B cell (primary cell): ENCODE measurements around the gene TMPRSS15. TPM values are rescaled to one million over a fixed set of nuclear protein-coding genes. Genes with fewer than 3 reads are reported as not detected.

Experiments
- ATAC-seq: fragments of 200-7000 bp; cut with Tn5 transposase; one replicate; pipeline ENCODE4 v1.10.0; 2021; ENCODE audit warnings: low read depth, mild to moderate bottlenecking, moderate number of reproducible peaks, moderate library complexity
- CTCF ChIA-PET: fragments of 350-600 bp; sonication (Branson Sonifier 250); formaldehyde crosslinking; loops from one replicate; lab custom pipeline; 2021; ENCODE audit warnings: antibody characterized with exemption, inconsistent platforms; lab: Charles Lee
- POLR2A ChIA-PET: fragments of 350-600 bp; sonication (Branson Sonifier 250); formaldehyde crosslinking; loops from one replicate; lab custom pipeline; 2021; ENCODE audit warnings: antibody characterized with exemption; lab: Charles Lee
- DNase-seq: peaks from one replicate; pipeline ENCODE4 v3.0.0; 2013
- H2AFZ ChIP-seq: 2 replicates; pipeline ENCODE4 v1.6.1; 2012; ENCODE audit warnings: mild to moderate bottlenecking, low read depth, low read length; ENCODE audit not compliant: insufficient read depth, poor library complexity, severe bottlenecking
- H3K27ac ChIP-seq, 2 donors: 1 replicate in 1 of 2; 2 replicates in 1 of 2; pipeline ENCODE4 v1.5.1; 2012 to 2013; ENCODE audit warnings: low read length in 2 of 2, mild to moderate bottlenecking in 2 of 2, moderate library complexity in 1 of 2
- H3K27me3 ChIP-seq, 4 experiments: fragments of 200-600 bp in 1 of 4; sonication (generic) in 1 of 4; replicated peaks in 1 of 4; 1 replicate in 2 of 4; 2 replicates in 2 of 4; pipeline versions ENCODE4 v1.6.1 to v1.7.0; 2013 to 2016; ENCODE audit warnings: low read length in 3 of 4, mild to moderate bottlenecking in 2 of 4, mixed read lengths in 1 of 4, moderate library complexity in 1 of 4; ENCODE audit not compliant: insufficient read depth in 4 of 4, control insufficient read depth in 3 of 4; ENCODE audit errors: control extremely low read depth in 1 of 4
- H3K36me3 ChIP-seq, 2 experiments: replicated peaks in 1 of 2; 1 replicate in 1 of 2; 2 replicates in 1 of 2; pipeline versions ENCODE4 v1.6.1 to v1.7.1; 2013; ENCODE audit warnings: low read length in 1 of 2; ENCODE audit not compliant: insufficient read depth in 2 of 2, control insufficient read depth in 1 of 2; ENCODE audit errors: control extremely low read depth in 1 of 2, extremely low read depth in 1 of 2
- H3K4me1 ChIP-seq, 2 donors: fragments of 200-600 bp in 1 of 2; sonication (generic) in 1 of 2; 1 replicate in 1 of 2; 2 replicates in 1 of 2; pipeline versions ENCODE4 v1.5.1 to v1.6.1; 2013 to 2017; ENCODE audit warnings: low read length in 2 of 2; ENCODE audit not compliant: control insufficient read depth in 2 of 2, insufficient read depth in 2 of 2
- H3K4me2 ChIP-seq: replicated peaks from 2 replicates; pipeline ENCODE3; 2012; ENCODE audit warnings: mild to moderate bottlenecking, low read depth, low read length; ENCODE audit not compliant: poor library complexity, severe bottlenecking
- H3K4me3 ChIP-seq, 5 experiments: fragments of 200-600 bp in 1 of 5; sonication (generic) in 1 of 5; 1 replicate in 3 of 5; 2 replicates in 2 of 5; pipeline versions ENCODE4 v1.5.1 to v1.7.0; 2011 to 2016; ENCODE audit warnings: low read length in 4 of 5, mild to moderate bottlenecking in 4 of 5, low read depth in 2 of 5, control low read depth in 1 of 5, moderate library complexity in 1 of 5; ENCODE audit not compliant: insufficient read depth in 1 of 5; ENCODE audit errors: control extremely low read depth in 1 of 5, extremely low read depth in 1 of 5
- H3K79me2 ChIP-seq: fragments of 200-600 bp; sonication (generic); one replicate; pipeline ENCODE4 v1.6.0; 2016; ENCODE audit warnings: low read length; ENCODE audit not compliant: control insufficient read depth, insufficient read depth
- H3K9ac ChIP-seq: fragments of 200-600 bp; sonication (generic); 2 replicates; pipeline ENCODE4 v1.6.1; 2017; ENCODE audit warnings: mild to moderate bottlenecking, low read length, moderate library complexity
- H3K9me3 ChIP-seq, 3 donors: one replicate each; pipeline versions ENCODE4 v1.6.1 to v1.7.1; 2013; ENCODE audit warnings: low read length in 2 of 3; ENCODE audit not compliant: control insufficient read depth in 2 of 3, insufficient read depth in 1 of 3; ENCODE audit errors: control extremely low read depth in 1 of 3
- H4K20me1 ChIP-seq: 2 replicates; pipeline ENCODE4 v1.6.0; 2012; ENCODE audit warnings: mild to moderate bottlenecking, low read length; ENCODE audit not compliant: insufficient read depth, control insufficient read depth, poor library complexity, severe bottlenecking
- H3K27ac Mint-ChIP-seq: one replicate; pipeline ENCODE4 v1.8.0; 2021; ENCODE audit warnings: mixed read lengths
- H3K27me3 Mint-ChIP-seq: one replicate; pipeline ENCODE4 v1.8.0; 2021; ENCODE audit warnings: mixed read lengths
- H3K4me1 Mint-ChIP-seq: one replicate; pipeline ENCODE4 v1.8.0; 2021; ENCODE audit warnings: mixed read lengths
- H3K4me3 Mint-ChIP-seq: one replicate; pipeline ENCODE4 v1.8.0; 2021; ENCODE audit warnings: mixed read lengths
- H3K9me3 Mint-ChIP-seq: one replicate; pipeline ENCODE4 v1.8.0; 2022; ENCODE audit warnings: mixed read lengths; ENCODE audit not compliant: insufficient read depth
- EZH2 ChIP-seq: IDR thresholded peaks from 2 replicates; pipeline ENCODE4 v1.6.1; 2012; ENCODE audit warnings: borderline replicate concordance, low read depth, mild to moderate bottlenecking, moderate library complexity, low read length; ENCODE audit not compliant: insufficient read depth, poor library complexity, severe bottlenecking
- WGBS: methylation state at CpG from one replicate; pipeline ENCODE4 v1.1.5; 2013; ENCODE audit warnings: missing lambda C conversion rate; ENCODE audit not compliant: insufficient coverage; 5-methylcytosine and 5-hydroxymethylcytosine counted together
- intact Hi-C: fragments of 100-400 bp; cut with micrococcal nuclease; formaldehyde crosslinking; loops from one replicate; pipeline ENCODE4 v1.10.0; 2022
- polyA plus RNA-seq: library from polyadenylated mRNA; depleted of rRNA; stranded (reverse); fragments of >200 nt; gene quantifications from 2 replicates; pipeline ENCODE4 v1.2.3, GENCODE V29; 2012
- total RNA-seq, 2 donors: library from RNA; stranded (reverse); fragments of 120-200 nt in 1 of 2; gene quantifications; 1 replicate in 1 of 2; 2 replicates in 1 of 2; pipeline versions ENCODE4 v1.2.3 to v1.2.4, GENCODE V29; 2013 to 2022
- TF ChIP-seq, protein P1 (sequence below): fragments of 200-600 bp; IDR thresholded peaks from one replicate; pipeline ENCODE4 v1.8.0; 2022; ENCODE audit warnings: antibody characterized with exemption, mild to moderate bottlenecking

Gene TMPRSS15
- total and polyA plus RNA-seq, 2 donors (not counting 1 experiment from before 2014, with no cell fraction given) = 0.04 TPM; not detected in 1

DNA sequence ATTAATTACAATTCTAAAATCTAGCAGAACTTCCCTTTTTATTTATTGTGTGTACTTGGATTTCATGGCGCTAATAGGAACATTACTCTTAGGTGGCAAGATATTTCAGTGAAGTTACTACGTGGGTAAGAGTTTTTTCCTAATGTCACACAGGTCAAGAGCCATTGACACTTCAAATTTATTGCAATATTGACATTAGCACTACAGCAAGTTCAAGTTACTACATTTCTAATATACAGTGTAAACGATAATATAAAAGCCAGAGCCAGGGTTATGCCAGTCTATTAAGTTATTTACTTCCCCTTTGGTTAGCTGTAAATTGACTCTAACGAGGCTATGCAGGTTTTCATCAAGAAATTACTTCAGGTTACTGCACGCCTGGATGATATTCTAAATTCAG lies 129.2 kb downstream of the TMPRSS15 start:
- H2AFZ ChIP-seq = no peak overlapping the region
- CTCF ChIA-PET = no interaction called here
- POLR2A ChIA-PET = no interaction called here
- no peaks in the 10 kb centered on the region for H3K27me3 ChIP-seq
- ATAC-seq (no peak), DNase-seq (no peak)
- no peaks in the 10 kb centered on the region for H3K4me1 Mint-ChIP-seq
- WGBS = 70% methylated on average over 2 of the region's 5 CpGs
- no peak overlapping the region for H3K4me3 Mint-ChIP-seq
- H3K9ac ChIP-seq = no peak overlapping the region
- H3K4me1 ChIP-seq = no peaks in the 10 kb centered on the region
- intact Hi-C loops = no loop called here
- H3K9me3 ChIP-seq = no peaks in the 10 kb centered on the region
- H3K36me3 ChIP-seq = no peaks in the 10 kb centered on the region
- H3K4me2 ChIP-seq = no peak overlapping the region
- TF ChIP-seq, protein P1, sequence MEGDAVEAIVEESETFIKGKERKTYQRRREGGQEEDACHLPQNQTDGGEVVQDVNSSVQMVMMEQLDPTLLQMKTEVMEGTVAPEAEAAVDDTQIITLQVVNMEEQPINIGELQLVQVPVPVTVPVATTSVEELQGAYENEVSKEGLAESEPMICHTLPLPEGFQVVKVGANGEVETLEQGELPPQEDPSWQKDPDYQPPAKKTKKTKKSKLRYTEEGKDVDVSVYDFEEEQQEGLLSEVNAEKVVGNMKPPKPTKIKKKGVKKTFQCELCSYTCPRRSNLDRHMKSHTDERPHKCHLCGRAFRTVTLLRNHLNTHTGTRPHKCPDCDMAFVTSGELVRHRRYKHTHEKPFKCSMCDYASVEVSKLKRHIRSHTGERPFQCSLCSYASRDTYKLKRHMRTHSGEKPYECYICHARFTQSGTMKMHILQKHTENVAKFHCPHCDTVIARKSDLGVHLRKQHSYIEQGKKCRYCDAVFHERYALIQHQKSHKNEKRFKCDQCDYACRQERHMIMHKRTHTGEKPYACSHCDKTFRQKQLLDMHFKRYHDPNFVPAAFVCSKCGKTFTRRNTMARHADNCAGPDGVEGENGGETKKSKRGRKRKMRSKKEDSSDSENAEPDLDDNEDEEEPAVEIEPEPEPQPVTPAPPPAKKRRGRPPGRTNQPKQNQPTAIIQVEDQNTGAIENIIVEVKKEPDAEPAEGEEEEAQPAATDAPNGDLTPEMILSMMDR = no peak
- TF ChIP-seq EZH2 = no peak
- H3K4me3 ChIP-seq = no peak overlapping the region
- no peaks in the 10 kb centered on the region for H3K9me3 Mint-ChIP-seq
- no peaks in the 10 kb centered on the region for H3K79me2 ChIP-seq
- no peaks in the 10 kb centered on the region for H3K27me3 Mint-ChIP-seq
- H3K27ac ChIP-seq = no peak overlapping the region
- no peak overlapping the region for H3K27ac Mint-ChIP-seq
- H4K20me1 ChIP-seq = no peaks in the 10 kb centered on the region

DNA sequence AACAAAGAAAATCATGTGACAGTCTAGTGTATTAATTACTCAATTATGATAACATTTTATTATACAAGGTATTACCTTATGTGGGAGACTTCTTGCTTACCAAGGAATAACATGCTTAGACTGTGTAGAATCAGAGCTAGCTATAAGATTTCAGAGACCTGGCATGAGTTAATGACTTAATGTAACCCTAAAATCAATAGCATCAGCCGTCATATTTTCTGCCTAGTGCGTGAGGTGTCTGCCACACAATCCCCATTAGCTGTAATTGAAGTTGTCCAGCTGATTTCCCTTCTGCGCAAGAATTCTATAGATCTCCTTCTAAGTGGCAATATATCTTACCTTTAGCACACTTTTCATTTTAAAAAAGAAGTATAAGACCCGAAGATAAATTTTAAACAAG lies 130.2 kb downstream of the TMPRSS15 start:
- CTCF ChIA-PET = no interaction called here
- no peak overlapping the region for H3K27ac Mint-ChIP-seq

More for the DNA sequence above, 130.2 kb downstream of the TMPRSS15 start:
- H3K27me3 ChIP-seq = no peaks in the 10 kb centered on the region
- no peaks in the 10 kb centered on the region for H3K79me2 ChIP-seq
- H4K20me1 ChIP-seq = no peaks in the 10 kb centered on the region
- no peak overlapping the region for H3K9ac ChIP-seq
- H3K4me3 Mint-ChIP-seq = no peak overlapping the region
- POLR2A ChIA-PET = no interaction called here
- no peaks in the 10 kb centered on the region for H3K4me1 ChIP-seq
- H3K4me3 ChIP-seq = no peak overlapping the region
- DNase-seq = no peak
- 100% methylated on average over 2 of the region's 4 CpGs for WGBS
- TF ChIP-seq EZH2 = no peak
- TF ChIP-seq, protein P1 = no peak
- H3K27ac ChIP-seq = no peak overlapping the region
- H2AFZ ChIP-seq = no peak overlapping the region
- no peak for ATAC-seq
- H3K9me3 ChIP-seq = no peaks in the 10 kb centered on the region
- H3K4me2 ChIP-seq = no peak overlapping the region
- no peaks in the 10 kb centered on the region for H3K27me3 Mint-ChIP-seq
- H3K36me3 ChIP-seq = no peaks in the 10 kb centered on the region
- H3K4me1 Mint-ChIP-seq = no peaks in the 10 kb centered on the region
- no peaks in the 10 kb centered on the region for H3K9me3 Mint-ChIP-seq
- intact Hi-C loops = no loop called here
